ENCODE results near the gene KNTC1.
A peak's percentile ranks its signal among the peaks of the same experiment; 100 is the strongest.
"Not testable (repeated sequence)": the region's sequence is repeated elsewhere in the genome, so short reads cannot be mapped to it uniquely, and the experiment has no call there.

Gene KNTC1

GRCh38 chr12:122505419-122506051 lies 21.5 kb upstream of the KNTC1 start:
- DNase-seq (ENCODE audit: low read depth in 2 of 2), result no peak

DNA sequence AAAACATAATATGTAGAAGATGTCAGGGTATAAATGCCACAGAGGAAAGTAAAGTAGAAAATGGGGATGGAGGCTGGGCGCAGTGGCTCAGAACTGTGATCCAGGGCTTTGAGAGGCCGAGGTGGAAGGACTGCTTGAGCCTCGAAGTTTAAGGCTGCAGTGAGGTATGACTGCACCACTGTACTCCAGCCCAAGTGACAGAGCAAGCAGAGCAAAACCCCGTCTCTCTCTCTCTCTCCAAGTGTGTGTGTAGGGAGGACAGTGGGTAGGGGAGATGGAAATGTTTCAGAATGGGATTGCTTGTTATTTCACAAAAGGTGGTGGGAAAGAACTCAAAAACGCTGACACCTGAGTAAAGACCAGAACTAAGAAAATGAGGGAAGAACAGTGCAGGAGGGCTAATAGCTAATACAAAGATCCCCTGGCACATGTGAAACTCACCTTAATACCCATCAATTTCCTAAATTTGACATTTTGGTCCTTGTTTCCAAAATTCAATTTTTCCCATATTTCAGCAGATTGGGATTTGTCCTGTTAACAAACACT lies 20.6 kb upstream of the KNTC1 start:
- DNase-seq (ENCODE audit: low read depth in 2 of 2), result no peak

- no peak for DNase-seq (ENCODE audit: low read depth in 2 of 2)
Measured at GRCh38 chr12:122508163-122508562, 18.9 kb upstream of the KNTC1 start.

DNA sequence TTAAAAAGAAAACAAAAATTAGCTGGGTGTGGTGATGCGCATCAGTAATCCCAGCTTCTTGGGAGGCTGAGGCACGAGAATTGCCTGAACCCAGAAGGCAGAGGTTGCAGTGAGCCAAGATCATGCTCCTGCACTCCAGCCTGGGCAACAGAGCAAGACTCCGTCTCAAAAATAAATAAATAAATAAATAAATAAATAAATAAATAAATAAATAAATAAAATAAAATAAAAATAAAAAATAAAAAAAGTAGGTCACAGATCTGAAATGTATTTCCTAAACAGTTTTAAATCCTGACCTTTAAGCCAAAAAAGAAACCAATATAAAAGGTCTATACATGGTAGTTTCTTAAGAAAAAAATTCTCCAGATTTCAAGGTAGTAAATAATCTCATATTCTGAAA lies 14.0 kb upstream of the KNTC1 start:
- DNase-seq (ENCODE audit: low read depth in 2 of 2), result not testable (repeated sequence)

GRCh38 chr12:122513660-122514059 lies 13.4 kb upstream of the KNTC1 start:
- no peak for DNase-seq (ENCODE audit: low read depth in 2 of 2)

GRCh38 chr12:122515275-122515674 lies 11.8 kb upstream of the KNTC1 start:
- no peak for DNase-seq (ENCODE audit: low read depth in 2 of 2)

GRCh38 chr12:122516544-122517361 lies 10.3 kb upstream of the KNTC1 start:
- DNase-seq (ENCODE audit: low read depth in 2 of 2), result no peak

DNA sequence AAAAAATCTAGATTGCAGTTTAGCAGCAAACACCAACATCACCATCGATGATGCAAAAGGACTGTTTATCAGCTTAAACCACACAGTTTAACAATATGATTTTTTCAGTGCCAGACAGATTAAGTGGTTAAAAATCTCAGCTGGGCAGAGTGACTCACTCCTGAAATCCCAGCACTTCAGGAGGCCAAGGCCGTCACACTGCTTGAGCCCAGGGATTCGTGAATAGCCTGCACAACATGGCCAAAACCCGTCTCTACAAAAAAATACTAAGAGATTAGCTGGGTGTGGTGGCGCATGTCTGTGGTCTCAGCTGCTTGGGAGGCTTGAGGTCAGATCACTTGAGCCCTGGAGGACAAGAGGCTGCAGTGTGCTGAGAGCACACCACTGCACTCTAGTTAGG lies 9.2 kb upstream of the KNTC1 start:
- no peak for DNase-seq (ENCODE audit: low read depth in 2 of 2)

DNA sequence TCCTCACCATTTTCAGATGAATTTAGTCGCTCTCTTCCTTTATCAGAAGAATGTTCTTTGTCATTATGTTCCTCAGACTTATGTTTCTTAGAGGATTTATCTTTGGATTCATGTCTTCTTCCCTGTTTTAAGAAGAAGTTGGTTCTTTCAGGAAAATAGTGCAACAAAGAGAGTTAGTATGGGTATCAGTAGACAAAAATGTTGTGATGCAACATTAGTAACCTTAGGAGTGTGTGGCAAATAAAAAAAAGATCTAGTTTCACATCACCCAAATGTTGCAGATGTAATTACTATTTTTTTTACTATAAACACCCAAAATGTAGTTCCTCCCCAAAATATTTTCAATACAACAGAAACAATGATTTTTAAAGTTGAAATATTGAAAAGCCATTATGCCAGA lies 8.1 kb upstream of the KNTC1 start:
- no peak for DNase-seq (ENCODE audit: low read depth in 2 of 2)

DNA sequence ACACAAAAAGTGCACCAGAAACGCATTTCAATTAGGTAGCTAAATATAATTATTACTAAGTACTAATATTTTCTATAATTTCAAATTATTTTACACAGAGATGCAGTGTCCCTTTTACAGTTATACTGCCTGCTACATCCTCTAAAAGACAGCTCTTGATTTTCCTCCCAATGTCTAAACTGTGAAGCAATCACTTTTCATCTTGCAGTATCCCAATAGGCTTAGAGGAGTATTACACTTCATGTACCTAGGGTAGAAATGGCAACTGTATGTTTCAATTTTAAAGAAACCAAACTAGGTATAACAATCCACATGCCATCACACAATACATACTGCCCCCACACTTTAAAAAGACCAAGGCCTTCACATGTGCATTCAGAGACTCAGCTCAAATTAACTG lies 7.6 kb upstream of the KNTC1 start:
- DNase-seq (ENCODE audit: low read depth in 2 of 2), result no peak

DNA sequence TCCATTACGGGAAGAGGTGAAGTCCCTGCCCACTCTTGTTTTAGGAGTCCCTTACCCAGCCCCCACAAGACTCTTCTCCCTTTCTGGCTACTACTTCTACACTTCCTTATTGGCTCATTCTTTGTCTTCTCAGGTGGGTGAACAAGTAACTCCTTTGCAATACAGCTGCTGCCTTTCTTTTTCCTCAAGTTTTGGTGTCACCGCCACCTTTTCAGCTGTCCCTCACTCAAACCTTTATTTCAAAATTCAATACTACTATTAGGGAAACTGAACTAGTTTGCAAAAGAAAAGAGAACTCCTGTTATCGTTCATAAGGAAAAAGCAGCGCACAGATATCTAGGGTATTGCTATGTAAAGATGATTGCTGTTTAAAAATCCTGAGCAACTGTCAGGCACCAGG lies 6.4 kb upstream of the KNTC1 start:
- DNase-seq (ENCODE audit: low read depth in 2 of 2), result no peak

GRCh38 chr12:122523280-122523679 lies 3.8 kb upstream of the KNTC1 start:
- no peak for DNase-seq (ENCODE audit: low read depth in 2 of 2)

DNA sequence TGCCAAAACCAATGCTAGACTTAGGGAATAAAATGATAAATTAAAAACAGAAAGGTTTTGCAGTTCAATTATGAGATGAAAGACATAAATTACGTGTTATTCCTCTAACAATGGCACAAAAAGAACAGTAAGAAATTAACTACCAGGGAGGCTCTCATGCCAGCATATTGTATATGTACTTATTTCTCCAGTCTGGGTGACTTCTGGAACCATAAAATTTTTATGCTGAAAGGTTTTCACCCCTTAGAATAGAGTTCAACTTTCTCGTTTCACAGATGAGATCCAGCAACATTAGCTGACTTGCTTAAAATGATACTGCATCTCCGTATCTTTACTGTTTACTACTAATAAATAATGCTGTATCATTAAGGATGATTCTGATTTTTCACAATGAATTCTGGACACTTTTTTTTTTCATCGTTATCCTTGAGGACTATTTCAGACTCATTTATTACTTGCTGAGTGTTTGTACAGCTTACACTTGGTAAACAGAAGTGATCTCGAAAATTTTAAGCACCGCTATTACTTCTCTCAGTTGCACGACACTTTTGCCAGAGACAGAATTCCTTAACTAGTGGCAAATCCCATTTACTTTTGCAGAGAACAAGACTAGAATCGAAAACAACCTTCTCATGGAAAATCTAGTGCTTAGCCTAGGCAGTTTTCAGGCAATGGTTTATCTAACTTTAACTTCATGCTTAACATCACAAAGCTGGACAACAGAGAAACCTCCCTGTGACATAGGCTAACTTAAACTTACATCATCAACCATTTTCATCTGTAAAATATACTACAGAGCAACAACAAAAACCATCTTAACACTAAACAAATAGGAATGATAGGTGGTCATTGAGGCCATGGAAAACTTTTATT lies 3.0 kb upstream of the KNTC1 start:
- no peak for DNase-seq (ENCODE audit: low read depth in 2 of 2)

GRCh38 chr12:122527478-122527944 lies 462 bp downstream of the KNTC1 start:
- peak in 1 of 2 donors; percentile 27 for DNase-seq (ENCODE audit: low read depth in 2 of 2)

- no peak for DNase-seq (ENCODE audit: low read depth in 2 of 2)
Measured at GRCh38 chr12:122528582-122528981, 1.5 kb downstream of the KNTC1 start.

DNA sequence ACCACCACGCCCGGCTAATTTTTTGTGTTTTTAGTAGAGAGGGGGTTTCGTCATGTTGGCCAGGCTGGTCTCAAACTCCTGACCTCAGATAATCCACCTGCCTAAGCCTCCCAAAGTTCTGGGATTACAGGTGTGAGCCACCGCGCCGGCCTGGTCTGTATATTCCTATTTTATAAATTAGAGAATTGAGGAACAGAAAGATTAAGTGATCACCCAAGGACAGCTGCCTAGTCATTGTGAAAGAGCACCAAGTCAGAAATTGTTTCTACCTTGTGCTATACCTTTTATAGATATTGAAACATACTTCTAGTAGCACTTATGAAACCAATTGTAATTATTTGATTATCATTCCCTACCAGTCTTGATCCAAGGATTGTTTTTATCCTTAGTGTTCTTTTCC lies 1.9 kb downstream of the KNTC1 start:
- DNase-seq (ENCODE audit: low read depth in 2 of 2), result no peak

- no peak for DNase-seq (ENCODE audit: low read depth in 2 of 2)
Measured at GRCh38 chr12:122533856-122534255, 6.8 kb downstream of the KNTC1 start.

GRCh38 chr12:122537021-122537420 lies 10.0 kb downstream of the KNTC1 start:
- no peak for DNase-seq (ENCODE audit: low read depth in 2 of 2)

- DNase-seq (ENCODE audit: low read depth in 2 of 2), result no peak
Measured at GRCh38 chr12:122538496-122538895, 11.4 kb downstream of the KNTC1 start.

- no peak for DNase-seq (ENCODE audit: low read depth in 2 of 2)
Measured at GRCh38 chr12:122544537-122544936, 17.5 kb downstream of the KNTC1 start.

DNA sequence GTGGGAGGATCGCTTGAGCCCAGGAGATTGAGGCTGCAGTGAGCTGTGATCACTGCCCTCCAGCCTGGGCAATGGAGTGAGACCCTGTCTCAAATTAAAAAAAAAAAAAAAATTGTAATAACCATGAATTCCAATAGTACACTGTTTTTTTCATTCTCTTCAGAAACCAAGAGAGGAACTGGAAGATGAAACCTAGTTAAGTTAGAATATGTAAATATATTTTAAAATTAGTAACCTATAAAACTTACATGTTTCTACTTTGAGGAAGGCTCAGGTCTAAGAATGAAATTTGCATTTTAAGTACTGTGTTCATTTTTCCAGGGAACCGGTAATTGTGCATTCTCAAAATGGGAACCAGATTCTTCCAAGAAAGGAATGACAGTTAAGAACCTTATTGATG lies 18.8 kb downstream of the KNTC1 start:
- no peak for DNase-seq (ENCODE audit: low read depth in 2 of 2)

- DNase-seq (ENCODE audit: low read depth in 2 of 2), result no peak
Measured at GRCh38 chr12:122547330-122547729, 20.3 kb downstream of the KNTC1 start.
